ENCODE results near the gene ZDHHC15.
"Not testable (repeated sequence)": the region's sequence is repeated elsewhere in the genome, so short reads cannot be mapped to it uniquely, and the experiment has no call there.

Gene ZDHHC15

GRCh38 chrX:75421688-75422230 lies 101.1 kb downstream of the ZDHHC15 start:
- TF ChIP-seq CTCF (IDR thresholded peaks at IDR 0.05; ENCODE audit: borderline replicate concordance, insufficient read depth, low read depth, low read length), result no peak
- H3K4me3 ChIP-seq (ENCODE audit: low read depth, low read length), result no peak overlapping the region

- H3K4me3 ChIP-seq (ENCODE audit: low read depth, low read length), result not testable (repeated sequence)
Measured at GRCh38 chrX:75407153-75407552, 115.7 kb downstream of the ZDHHC15 start.

- no peak for TF ChIP-seq CTCF (IDR thresholded peaks at IDR 0.05; ENCODE audit: borderline replicate concordance, insufficient read depth, low read depth, low read length)
- no peak overlapping the region for H3K4me3 ChIP-seq (ENCODE audit: low read depth, low read length)
Measured at GRCh38 chrX:75390470-75390869, 132.4 kb downstream of the ZDHHC15 start.

- TF ChIP-seq CTCF (IDR thresholded peaks at IDR 0.05; ENCODE audit: borderline replicate concordance, insufficient read depth, low read depth, low read length), result no peak
Measured at GRCh38 chrX:75369721-75370120, 153.1 kb downstream of the ZDHHC15 start.

GRCh38 chrX:75366861-75367260 lies 156.0 kb downstream of the ZDHHC15 start:
- no peak overlapping the region for H3K4me3 ChIP-seq (ENCODE audit: low read depth, low read length)
- TF ChIP-seq CTCF (IDR thresholded peaks at IDR 0.05; ENCODE audit: borderline replicate concordance, insufficient read depth, low read depth, low read length), result no peak

More at GRCh38 chrX:75369721-75370120, 153.1 kb downstream of the ZDHHC15 start:
- H3K4me3 ChIP-seq (ENCODE audit: low read depth, low read length), result no peak overlapping the region

GRCh38 chrX:75365243-75365975 lies 157.4 kb downstream of the ZDHHC15 start:
- TF ChIP-seq CTCF (IDR thresholded peaks at IDR 0.05; ENCODE audit: borderline replicate concordance, insufficient read depth, low read depth, low read length), result no peak

GRCh38 chrX:75361788-75362187 lies 161.0 kb downstream of the ZDHHC15 start:
- no peak for TF ChIP-seq CTCF (IDR thresholded peaks at IDR 0.05; ENCODE audit: borderline replicate concordance, insufficient read depth, low read depth, low read length)

More at GRCh38 chrX:75365243-75365975, 157.4 kb downstream of the ZDHHC15 start:
- no peak overlapping the region for H3K4me3 ChIP-seq (ENCODE audit: low read depth, low read length)

GRCh38 chrX:75348601-75349000 lies 174.2 kb downstream of the ZDHHC15 start:
- H3K4me3 ChIP-seq (ENCODE audit: low read depth, low read length), result not testable (repeated sequence)

More at GRCh38 chrX:75361788-75362187, 161.0 kb downstream of the ZDHHC15 start:
- no peak overlapping the region for H3K4me3 ChIP-seq (ENCODE audit: low read depth, low read length)

Measured in GM12875 (cell line).